Left forelimb (tissue), 1 donor: Measurements from ENCODE around the gene FSTL1.

ENCODE experiments used
- DNase-seq: peaks from one replicate; pipeline ENCODE4 v3.0.0-alpha.2; 2018; ENCODE audit warnings: low spot score

Gene FSTL1

DNA sequence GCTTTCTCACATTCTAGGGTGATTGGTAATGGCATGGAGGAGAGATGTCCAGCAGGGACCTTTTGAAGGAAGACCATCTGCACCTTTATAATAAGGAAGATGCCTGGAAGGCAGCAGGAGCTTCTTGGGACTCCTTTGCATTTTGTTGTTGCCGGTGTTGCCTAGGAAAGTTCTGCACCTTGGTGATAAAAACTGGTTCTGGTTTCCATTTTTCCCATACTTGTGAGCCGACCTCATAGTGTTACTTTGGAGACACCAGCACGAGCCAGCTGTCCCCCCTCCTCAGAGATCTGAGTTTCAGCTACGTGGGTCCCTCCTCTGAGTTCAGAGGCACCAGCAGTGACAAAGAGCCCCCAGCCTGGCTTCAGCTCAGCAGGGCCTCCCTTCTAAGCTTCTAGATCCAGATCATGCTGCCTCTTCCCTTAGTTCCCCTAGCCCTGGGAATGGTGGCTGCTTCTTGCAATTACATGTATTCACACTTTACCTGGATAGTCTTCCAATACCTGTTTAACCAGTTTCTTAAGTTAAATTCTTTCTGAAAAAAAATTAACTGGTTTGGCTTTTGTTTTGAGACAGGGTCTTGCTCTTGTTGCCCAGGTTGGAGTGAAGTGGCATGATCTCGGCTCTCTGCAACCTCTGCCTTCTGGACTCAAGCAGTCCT is 18.0 kb upstream of the FSTL1 start:
- DNase-seq, result no peak

DNA sequence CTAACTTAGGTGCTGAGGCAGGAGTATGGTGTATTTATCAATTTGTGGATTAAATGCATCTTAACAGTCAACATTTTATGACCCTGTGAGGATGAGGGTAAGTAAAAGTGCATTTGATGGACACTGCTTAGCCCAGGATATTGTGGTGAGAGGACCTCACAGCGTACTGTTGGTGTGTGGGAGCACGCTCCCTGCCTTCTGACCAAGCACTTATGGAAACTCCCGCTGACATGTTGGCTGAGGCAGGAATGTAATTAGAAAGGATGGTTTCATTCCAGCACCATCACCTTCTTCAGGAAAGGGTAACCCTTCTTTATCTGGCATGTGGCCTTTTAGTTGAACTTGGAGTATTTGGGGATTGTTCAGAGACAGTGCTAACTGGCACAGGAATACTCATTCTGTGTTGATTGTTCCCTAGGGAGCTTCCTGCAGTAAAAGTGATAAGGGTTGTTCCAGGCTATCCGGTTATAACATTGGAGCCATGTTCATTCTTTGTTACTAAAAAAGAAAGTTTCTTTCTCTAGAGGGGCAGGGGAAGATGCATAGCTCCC is 11.7 kb upstream of the FSTL1 start:
- no peak for DNase-seq

DNA sequence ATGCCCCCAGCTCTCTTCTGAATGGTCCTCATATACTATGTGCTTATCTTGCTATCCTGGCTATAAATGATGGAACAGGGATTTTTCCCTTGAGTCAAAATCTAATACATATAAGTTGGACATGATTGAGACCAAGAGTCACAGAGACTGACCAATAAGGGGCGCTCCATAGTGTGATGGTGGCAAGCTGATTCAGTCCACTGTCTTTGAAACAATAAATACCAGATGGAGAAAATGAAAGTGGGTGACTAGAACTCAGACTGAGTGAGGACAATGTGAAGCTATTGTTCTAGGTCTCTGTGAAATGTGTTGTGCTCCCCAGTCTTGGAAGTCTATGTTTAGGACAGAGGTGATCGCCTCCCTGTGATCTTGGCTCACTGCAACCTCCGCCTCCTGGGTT is 10.6 kb upstream of the FSTL1 start:
- no peak for DNase-seq

DNA sequence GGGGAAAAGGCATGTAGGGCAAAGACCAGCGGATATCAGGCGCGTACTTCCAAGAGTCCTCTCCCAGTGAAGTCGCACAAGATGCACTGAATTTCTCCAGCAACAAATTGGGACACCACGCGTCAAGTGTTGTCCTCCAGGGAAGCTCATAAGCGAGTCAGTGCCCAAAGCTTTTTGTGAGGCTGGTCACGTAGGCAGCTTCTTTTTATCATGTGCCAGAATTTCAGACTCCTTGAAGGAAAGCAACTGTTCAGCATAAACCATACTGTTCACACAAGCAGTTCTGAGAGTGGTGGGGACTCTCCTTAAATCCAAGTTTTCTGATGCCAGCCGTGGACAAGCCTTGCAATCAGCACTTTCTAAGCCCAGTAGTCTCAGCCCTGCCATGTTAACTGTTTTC is 10.1 kb upstream of the FSTL1 start:
- DNase-seq, result no peak

DNA sequence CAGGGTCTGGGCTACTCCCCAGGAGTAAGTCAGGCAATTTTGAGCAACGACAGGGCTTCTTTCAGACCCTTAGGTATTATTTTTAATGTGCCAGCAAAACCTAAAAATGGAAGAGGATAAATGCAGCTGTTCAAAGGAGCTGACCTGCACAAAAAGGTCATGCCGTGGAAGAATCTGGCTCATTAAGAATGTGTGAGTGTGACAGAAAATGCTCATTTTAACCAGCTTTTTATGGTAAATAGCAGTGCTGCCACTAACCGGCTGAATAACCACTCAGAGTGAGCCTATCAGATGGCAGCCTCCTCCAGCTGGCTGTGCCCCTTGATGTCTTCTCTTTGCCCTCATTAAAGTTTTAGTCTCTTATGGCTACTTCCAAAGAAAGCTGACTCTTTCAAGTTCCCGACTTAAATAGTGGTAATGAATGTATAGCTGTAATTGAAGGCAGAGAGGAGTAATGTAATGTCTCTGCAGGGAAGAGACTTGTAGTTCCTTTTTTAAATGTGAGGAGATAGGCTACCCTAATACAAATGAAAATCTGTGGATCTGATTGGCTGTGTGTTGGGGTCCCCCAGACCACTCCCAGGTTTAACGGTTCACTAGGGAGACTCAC is 9.5 kb upstream of the FSTL1 start:
- no peak for DNase-seq

DNA sequence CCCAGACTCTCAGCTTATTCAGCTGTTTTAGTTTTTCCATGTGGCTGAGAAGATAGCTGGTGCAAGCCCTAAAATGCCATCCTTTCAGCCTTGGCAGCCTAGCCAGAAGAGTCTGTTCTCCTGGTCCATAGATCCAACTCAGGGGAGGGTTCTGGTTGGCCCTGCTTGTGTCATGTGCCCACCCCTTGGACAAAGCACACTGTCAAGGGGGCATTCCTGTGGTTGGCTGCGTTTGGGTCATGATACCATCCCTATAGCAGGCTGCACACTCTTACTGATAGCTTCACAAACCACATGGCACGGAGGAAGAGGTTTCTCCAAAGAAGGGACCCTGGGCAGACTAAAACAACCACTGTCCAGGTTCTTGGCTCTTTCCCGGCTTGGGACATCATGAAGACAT is 8.4 kb upstream of the FSTL1 start:
- DNase-seq, result no peak

DNA sequence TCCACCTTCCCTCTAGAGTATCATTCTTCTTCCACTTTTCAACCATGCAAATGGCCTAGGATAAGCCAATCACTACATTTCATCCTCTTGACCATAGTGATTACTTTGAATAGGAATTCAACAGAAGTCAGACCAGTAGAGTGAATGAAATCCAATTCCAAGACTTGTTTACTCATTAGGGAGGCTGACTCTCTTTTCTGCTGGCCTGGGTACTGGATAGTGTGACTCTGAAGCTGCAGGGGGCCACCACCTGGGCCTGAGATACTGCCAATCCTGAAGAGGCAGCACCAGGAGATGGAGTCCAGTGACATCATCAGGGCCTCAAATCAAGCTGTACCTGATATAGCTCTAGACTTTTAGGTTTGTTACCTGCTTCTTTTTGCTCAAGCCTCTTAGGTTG is 7.0 kb upstream of the FSTL1 start:
- DNase-seq, result no peak

DNA sequence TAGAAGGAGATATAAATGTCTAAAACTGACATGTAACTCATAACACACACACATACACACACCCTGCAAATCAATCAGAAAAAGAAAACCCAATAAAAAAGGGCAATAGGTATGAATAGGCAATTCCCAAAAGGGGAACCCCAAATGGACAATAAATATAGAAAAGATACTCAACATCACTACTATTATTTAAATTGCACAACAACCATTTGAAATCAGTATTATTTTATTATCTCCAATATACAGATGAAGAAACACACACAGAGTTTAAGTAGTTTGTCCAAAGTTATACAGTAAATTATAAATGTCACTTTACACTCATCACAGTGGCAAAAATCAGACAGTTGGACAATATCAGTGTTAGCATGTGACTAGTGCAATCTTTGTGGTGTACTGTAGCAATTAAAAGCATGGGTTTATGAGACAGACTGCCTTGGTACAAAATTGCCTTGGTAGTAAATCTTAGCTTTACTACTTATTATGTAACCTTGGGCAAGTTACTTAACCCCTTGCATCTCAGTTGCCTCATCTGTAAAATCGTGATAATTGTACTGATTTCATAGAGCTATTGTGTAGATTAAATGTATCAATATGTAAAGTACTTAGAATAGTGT is 3.4 kb upstream of the FSTL1 start:
- no peak for DNase-seq

DNA sequence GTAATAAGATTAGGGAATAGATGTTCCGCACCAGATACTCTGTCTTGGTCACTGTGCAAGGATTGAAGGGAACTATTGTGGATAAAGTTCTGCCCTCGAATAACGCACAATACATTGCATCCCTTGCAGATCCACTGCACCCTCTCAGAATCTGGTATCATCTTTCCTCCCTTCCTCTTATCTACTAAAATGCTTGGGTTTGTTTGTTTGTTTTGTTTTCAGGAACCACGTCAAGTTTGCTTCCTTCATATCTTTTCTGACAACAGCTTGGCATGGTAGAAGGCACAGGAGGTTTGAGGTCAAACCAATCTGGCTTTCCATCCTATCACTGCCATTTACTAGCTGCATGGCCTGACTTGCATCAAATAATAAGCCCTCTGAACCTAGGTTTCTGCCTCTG is 2.0 kb upstream of the FSTL1 start:
- DNase-seq, result no peak

DNA sequence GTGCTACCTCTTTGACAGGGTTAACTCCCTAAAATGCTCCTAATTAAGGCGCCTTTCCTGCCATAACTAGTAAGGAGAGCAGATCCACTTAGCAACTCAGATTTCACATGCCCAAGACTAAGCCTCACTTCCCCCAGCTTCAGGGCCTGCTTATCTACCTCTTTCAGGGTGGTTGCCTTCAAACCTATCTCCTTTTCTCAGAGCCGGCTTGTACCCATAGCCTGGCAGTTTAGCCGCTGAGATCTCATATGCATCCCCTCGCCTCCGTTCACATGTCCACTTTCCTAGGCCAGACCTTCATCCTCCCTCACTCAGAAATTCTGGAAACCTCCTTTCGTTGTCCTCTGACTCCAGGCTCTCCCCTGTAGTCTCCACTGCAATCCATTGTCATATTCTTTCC is 1.0 kb upstream of the FSTL1 start:
- DNase-seq, result no peak

DNA sequence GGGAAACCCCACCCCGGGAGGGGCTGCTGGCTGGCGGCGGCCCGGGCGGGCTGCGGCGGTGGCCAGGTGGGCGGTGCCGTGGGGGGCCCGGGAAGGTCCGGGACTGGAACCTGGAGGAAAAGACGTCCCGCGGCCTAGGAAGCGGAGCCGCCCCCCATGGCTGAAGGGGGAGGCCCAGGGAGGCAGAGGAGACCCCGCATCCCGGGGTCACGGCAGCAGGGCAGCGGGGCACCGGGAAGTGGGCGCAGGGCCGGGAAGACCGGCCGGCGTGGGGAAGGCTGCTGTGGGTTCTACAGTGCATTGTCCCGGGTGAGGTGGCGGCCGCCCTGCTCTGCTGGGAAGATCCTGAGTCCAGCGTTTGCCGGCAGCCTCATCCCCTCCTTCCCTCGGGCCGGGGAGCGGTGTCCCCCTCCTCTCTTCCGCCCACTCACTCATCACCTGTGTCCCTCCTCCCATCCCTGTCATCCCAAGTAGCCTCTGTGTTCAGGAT is 525 bp upstream of the FSTL1 start:
- DNase-seq, result no peak

DNA sequence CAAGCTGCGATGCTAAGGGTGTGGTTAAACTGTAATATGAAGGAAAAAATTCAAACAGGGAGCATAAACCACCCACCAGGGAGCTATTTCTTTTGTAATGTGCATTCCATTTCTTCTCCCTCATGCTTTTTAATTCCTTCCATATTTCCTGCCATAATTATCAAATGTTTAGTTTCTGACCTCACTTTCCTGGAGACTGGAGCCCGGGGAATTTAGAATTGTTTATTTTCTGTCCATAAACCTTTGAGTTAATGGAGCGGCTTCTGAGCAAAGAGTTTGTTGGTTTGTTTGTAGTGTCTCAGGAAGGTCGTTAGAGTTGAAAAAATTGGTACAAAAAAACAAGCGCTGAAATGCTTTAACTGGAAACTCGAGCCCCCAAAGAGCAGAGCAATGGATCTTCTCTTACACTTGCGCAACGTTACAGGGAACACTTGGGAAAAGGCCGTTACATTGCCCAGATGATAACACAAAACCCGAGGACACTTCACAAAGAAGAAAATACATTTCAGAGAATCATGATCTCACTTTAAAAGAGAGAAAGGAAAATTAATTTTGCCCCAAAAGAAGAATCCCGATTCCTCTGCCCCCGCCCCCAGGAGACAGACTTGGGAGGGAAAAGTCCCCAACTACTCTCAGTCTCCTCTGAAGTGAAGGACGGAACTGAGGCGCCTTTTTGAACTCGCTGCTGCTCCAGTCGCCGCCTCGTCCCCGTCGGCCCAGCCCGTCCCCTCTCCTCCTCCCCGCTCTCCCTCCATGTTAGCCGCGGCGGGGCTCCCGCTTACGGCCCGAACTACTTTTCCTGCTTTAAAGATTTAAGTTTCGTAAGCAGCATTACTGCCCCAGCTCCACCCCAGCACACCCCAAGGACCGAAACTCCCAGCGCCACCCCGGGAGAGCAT is 842 bp downstream of the FSTL1 start:
- peak; percentile 83 for DNase-seq

DNA sequence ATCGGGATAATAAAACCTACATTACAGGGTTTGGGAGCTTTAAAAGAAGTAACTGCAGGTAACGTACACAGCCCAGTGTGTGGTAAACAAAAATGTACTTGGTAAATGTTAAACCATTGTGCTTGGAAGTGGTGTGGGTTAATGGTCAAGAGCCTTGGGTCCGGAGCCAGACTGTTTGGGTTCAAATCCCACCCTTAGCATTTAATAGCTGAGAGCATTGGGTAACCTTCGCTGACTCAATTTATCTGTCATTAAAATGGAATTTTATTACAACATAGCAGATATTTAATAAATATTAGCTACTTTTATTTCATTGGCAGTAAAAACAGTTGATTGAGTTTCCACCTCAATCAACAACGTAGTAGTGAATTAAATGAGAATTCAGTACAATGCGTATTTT is 1.5 kb downstream of the FSTL1 start:
- no peak for DNase-seq

DNA sequence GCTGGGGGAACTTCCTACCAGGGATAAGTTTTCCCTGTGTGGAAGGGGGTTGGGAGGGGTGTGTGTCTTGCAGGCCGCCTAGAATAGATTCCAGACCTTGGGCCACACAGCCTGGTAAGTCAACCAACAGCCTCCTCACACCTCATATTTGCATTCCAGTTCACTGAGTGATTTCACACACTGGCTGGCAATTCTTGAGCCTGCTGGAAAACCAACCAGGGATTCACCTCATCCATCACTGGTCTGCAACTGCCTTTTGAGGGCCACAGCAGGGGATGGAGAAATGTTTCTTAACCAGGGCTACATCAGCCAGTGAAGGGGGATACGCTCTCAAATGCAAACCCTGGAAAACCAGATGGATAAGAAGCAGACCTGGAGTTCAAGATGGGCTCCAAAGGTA is 2.0 kb downstream of the FSTL1 start:
- DNase-seq, result no peak

DNA sequence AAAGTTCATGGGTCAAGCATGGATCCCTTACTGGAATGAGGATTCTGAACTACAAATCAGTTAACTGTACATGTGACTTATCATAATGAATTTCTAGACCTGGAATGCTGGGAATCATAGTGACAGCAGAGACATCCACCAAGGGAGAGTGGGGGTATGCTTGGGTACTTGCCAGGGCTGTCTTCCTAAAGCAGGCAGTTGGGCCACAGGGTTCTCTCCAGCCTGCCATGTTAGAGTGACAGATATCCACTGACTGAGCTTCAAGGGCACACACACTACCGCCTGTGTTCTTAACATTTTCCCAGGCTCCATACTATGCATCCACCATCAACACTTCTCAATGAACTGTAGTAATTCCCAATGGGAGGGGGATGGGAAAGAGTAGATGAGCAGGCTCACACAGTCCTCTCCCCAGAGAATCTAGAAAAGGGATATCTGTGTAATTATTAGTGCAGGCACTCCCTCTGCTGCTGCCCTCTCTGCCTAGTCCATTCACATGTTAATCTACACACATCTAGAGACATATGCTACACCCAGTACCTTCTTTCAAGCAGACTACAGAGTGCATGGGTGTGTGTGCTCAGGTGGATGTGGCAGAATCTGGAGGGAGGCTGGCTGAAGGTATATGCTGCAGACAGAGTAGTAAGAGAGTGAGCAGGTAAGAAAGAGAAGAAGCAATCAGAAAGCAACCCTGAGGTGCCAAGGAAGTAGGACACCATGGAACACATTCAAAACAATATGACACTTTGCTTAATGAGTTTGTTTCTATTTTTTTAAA is 3.7 kb downstream of the FSTL1 start:
- no peak for DNase-seq

DNA sequence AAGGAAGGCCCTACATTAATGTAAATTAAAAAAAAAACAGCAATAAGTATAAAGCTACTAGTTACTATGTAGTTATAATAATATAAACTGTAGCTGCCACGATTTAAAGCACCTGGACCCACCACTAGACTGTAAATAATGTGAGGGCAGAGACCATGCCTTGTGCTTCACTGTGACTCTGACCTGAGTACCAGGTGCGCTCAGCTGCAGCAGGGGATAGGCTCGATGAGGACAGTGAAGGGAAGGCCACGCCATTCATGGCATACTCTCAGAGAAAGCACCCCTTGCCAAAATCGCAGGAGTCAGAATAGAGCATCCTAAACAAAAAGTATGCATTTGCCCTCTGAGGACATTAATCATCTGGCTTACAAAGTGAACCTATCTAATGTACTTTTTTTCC is 5.1 kb downstream of the FSTL1 start:
- no peak for DNase-seq

DNA sequence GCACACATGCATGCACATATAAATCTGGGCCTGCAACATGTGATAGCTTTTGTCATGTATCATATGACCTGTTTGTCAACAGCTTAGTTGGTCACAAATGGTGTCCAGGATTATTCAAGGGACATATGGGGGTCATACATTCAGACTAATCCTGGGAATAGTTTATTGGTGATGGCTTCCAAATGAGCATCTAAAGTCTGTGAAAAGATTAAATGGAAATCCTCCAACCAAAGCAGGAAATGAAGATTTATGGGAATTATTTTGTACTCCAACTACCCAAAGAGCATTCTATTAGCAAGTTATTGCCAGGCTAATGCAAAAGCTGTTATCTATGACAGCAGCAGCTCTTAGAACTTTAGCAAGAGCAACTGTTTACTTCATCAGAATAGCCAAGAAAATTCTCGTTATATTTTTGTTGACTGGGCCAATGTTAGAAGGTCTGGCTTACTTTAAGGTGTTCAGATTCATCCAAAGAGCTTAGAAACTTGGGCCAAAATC is 7.1 kb downstream of the FSTL1 start:
- DNase-seq, result no peak

DNA sequence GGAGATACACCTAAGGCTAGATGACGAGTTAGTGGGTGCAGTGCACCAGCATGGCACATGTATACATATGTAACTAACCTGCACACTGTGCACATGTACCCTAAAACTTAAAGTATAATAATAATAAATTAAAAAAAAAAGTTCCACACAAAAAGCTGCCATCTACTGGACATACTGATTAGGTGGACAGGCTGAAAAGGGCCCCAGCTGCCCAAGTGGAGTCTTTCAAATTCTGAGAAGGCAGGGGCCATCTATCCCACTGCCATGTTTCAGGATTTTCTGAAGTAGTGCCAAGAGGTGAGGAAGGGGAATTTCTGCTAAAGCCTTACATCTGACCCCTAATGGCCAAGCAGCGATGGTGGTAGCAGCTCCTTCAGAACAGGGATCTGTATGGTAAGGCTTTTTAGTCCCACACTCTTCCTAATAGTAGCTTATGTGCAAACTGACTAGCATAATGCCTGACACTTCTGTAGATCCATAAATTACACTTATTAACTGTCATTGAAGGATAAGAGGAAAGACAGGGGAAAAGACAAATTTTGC is 7.7 kb downstream of the FSTL1 start:
- DNase-seq, result no peak

DNA sequence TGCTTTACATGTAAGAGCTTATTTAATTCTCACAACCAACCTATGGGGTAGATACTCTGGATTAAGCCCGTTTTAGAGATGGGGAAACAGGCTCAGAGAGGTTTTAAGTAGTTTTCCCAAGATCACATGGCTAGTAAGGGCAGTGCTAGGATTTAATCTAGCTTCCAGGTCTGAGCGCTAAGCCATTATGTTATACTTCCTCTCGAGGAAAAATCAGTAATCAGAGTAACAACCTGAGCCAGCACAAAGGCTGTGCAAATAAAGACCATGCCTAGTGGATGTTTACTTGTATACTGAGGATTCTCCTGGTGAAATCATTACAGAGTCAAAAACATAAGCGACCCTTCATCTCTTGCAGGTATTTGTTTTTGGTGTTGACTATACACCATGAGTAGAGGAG is 9.0 kb downstream of the FSTL1 start:
- no peak for DNase-seq

DNA sequence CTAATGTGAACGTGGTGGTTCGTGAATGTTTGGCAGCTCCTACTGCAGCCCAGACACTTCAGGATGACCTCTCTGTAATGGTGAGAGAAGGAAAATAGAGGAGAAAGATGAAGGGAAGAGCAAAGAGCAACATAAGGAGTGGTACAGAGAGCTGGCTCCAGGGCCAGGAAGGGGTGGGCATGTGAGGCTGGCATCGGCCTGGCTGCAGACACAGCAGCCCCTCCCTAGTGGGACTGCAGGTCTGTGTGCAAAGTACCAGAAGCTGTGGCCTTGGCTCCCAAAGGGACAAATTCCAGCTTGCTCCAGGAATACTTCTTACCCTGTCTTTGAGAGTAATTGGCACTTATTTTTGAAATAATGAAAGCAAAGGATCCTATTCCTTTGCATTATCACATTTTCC is 10.0 kb downstream of the FSTL1 start:
- DNase-seq, result no peak
